ENCODE measurements around the gene CYP2D6.
"Not testable (repeated sequence)": the region's sequence is repeated elsewhere in the genome, so short reads cannot be mapped to it uniquely, and the experiment has no call there.

Gene CYP2D6

GRCh38 chr22:42138122-42138770, 7.6 kb upstream of the CYP2D6 start:
- TF ChIP-seq, protein P1, sequence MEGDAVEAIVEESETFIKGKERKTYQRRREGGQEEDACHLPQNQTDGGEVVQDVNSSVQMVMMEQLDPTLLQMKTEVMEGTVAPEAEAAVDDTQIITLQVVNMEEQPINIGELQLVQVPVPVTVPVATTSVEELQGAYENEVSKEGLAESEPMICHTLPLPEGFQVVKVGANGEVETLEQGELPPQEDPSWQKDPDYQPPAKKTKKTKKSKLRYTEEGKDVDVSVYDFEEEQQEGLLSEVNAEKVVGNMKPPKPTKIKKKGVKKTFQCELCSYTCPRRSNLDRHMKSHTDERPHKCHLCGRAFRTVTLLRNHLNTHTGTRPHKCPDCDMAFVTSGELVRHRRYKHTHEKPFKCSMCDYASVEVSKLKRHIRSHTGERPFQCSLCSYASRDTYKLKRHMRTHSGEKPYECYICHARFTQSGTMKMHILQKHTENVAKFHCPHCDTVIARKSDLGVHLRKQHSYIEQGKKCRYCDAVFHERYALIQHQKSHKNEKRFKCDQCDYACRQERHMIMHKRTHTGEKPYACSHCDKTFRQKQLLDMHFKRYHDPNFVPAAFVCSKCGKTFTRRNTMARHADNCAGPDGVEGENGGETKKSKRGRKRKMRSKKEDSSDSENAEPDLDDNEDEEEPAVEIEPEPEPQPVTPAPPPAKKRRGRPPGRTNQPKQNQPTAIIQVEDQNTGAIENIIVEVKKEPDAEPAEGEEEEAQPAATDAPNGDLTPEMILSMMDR (IDR thresholded peaks at IDR 0.05; ENCODE audit: low read depth, low read length), result no peak
- no peak for DNase-seq (ENCODE audit: extremely low read depth, low read depth)

GRCh38 chr22:42135688-42136087, 5.1 kb upstream of the CYP2D6 start:
- not testable (repeated sequence) for DNase-seq (ENCODE audit: extremely low read depth, low read depth)

DNA sequence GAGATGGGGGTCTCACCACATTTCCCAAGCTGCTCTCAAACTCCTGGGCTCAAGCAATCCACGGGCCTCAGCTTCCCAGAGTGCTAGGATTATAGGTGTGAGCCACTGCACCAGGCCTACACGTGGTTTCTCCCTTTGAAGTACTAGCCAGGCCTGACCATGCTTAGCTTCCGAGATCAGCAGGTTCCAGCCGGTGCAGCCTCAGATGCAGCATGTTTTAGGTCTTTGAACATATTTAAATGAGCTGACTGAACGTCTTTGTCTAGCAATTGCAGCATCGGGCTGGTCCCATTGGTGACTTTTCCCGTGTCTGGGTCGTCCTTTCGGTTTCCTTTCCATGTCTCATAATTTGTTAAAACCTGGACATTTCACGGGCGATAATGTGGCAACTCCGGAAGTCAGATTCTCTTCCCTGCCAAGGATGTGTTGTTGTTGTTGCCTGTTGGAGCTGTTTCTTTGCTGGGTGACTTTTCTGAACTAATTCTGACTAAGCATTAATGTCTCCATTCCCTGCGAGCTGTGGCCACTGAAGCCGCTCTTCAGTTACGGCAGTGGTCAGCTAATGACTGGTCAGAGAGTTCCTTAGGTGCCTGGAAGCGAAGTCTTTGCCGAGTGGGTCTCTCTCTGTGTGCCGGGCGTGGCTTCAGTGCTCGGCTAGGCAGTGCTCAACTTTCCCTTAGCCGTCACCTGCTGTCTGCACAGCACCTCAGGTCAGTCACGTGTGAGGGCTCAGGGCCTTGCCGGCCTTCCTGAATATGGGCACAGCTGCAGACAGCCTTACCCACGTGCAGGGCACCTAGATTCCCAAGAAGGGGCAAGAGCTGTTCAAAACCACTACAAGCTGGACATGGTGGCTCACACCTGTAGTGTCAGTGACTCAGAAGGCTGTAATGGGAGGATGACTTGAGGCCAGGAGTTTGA, 3.8 kb upstream of the CYP2D6 start:
- no peak for DNase-seq (ENCODE audit: extremely low read depth, low read depth)
- TF ChIP-seq, protein P1 (IDR thresholded peaks at IDR 0.05; ENCODE audit: low read depth, low read length), result no peak

GRCh38 chr22:42132457-42132856, 1.8 kb upstream of the CYP2D6 start:
- TF ChIP-seq, protein P1 (IDR thresholded peaks at IDR 0.05; ENCODE audit: low read depth, low read length), result no peak
- no peak for DNase-seq (ENCODE audit: extremely low read depth, low read depth)

- no peak for DNase-seq (ENCODE audit: extremely low read depth, low read depth)
- TF ChIP-seq, protein P1 (IDR thresholded peaks at IDR 0.05; ENCODE audit: low read depth, low read length), result no peak
Observed at GRCh38 chr22:42131562-42131961, 952 bp upstream of the CYP2D6 start.

GRCh38 chr22:42130182-42130581, 428 bp downstream of the CYP2D6 start:
- DNase-seq (ENCODE audit: extremely low read depth, low read depth), result not testable (repeated sequence)

GRCh38 chr22:42128776-42129694, 1.6 kb downstream of the CYP2D6 start:
- DNase-seq (ENCODE audit: extremely low read depth, low read depth), result not testable (repeated sequence)

- not testable (repeated sequence) for DNase-seq (ENCODE audit: extremely low read depth, low read depth)
Observed at GRCh38 chr22:42128007-42128406, 2.6 kb downstream of the CYP2D6 start.

GRCh38 chr22:42127606-42128005, 3.0 kb downstream of the CYP2D6 start:
- no peak for DNase-seq (ENCODE audit: extremely low read depth, low read depth)
- TF ChIP-seq, protein P1 (IDR thresholded peaks at IDR 0.05; ENCODE audit: low read depth, low read length), result no peak

- not testable (repeated sequence) for DNase-seq (ENCODE audit: extremely low read depth, low read depth)
Observed at GRCh38 chr22:42123529-42123928, 7.1 kb downstream of the CYP2D6 start.

DNA sequence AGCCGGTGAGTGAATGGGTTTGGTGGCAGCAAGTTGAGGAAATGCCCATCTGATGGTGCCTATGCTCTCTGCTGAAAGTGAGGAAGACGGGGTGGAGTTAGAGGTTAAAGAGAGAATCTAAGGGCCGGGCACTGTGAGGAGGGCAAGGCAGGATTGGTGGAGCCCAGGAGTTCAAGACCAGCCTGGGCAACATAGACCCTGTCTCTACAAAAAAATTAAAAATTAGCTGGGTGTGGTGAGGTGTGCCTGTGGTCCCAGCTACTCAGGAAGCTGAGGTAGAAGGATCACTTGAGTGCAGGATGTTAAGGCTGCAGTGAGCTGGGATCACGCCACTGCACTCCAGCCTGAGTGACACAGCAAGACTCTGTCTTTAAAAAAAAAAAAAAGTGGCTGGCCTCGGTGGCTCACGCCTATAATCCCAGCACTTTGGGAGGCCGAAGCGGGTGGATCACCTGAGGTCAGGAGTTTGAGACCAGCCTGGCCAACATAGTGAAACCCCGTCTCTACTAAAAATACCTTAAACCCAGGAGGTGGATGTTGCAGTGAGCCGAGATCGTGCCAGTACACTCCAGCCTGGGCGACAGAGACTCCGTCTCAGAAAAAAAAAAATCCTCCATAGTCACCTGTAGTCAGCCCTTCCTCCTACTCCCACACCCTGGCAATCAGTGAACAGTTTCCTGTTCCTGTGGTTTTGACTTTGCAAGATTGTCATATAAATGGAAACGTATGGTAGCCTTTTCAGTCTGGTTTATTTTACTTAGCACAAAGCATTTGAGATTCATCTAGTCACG, 10.2 kb downstream of the CYP2D6 start:
- DNase-seq (ENCODE audit: extremely low read depth, low read depth), result not testable (repeated sequence)
